ENCODE data around the gene POLR1G.
A peak's percentile ranks its signal among the peaks of the same experiment; 100 is the strongest.

POLR1G gene

DNA sequence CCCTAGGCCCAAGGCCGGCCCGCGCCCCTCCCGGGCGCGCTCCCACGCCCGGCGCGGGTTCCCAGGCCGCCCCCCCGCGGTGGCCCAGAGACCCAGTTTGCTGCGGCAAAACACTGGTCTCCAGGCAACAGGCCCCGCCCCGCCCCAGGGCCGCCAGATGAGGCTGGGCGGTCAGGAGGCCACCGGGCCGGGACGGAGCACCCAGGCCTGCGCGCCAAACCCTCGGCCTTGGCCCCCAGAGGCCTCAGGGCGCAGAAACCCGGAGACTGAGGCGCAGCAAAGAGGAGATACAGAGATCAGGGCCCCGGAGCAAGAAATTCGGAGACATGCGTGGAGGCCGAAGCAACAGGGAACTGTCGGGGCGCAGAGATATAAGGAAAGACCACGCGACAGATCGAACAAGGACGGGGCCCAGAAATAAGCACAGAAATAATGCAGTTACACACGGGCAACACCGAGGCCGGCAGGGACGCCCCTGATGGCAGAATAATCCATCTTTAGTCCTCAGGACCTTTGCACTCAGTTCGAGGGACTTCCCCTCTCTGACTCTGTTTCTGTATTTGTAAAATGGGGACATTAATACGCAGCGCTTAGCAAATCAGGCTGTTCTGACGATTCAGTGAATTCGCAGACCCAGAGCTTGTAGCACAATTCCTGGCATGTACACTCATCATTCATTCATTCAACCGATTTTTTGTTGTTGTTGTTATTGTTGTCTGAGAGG lies 38.0 kb downstream of the POLR1G start:
- no peak overlapping the region for H3K4me3 ChIP-seq (ENCODE audit: low read length)
- H3K9me3 ChIP-seq (ENCODE audit: control insufficient read depth, low read length): no peaks in the 10 kb centered on the region
- peaks cover 45% of the 10 kb centered on the region for H3K4me1 ChIP-seq (ENCODE audit: control insufficient read depth, insufficient read depth, low read length)
- H3K27me3 ChIP-seq (ENCODE audit: control insufficient read depth, insufficient read depth, low read length): no peaks in the 10 kb centered on the region
- H3K36me3 ChIP-seq (ENCODE audit: control insufficient read depth, insufficient read depth, low read length): no peaks in the 10 kb centered on the region
- peak overlapping the region; percentile 44 for H3K9ac ChIP-seq (ENCODE audit: low read length)

DNA sequence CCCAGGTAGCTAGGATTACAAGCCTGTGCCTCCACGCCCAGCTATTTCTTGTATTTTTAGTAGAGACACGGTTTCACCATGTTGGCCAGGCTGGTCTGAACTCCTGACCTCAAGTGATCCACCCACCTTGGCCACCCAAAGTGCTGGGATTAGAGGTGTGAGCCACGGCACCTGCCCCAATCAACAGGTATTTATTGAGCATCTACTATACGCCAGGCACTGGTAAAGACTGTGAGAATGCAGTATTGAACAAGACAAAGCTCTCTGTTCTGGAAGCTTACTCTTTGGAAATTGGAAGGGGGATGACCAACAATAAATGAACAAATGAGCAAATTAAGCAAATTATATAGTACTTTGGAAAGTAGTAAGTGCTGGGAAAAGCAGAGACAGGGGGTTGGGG lies 38.7 kb downstream of the POLR1G start:
- no peak overlapping the region for H3K4me3 ChIP-seq (ENCODE audit: low read length)
- no peaks in the 10 kb centered on the region for H3K36me3 ChIP-seq (ENCODE audit: control insufficient read depth, insufficient read depth, low read length)
- H3K27me3 ChIP-seq (ENCODE audit: control insufficient read depth, insufficient read depth, low read length): no peaks in the 10 kb centered on the region
- no peak overlapping the region for H3K9ac ChIP-seq (ENCODE audit: low read length)
- no peaks in the 10 kb centered on the region for H3K9me3 ChIP-seq (ENCODE audit: control insufficient read depth, low read length)
- peaks cover 48% of the 10 kb centered on the region for H3K4me1 ChIP-seq (ENCODE audit: control insufficient read depth, insufficient read depth, low read length)

DNA sequence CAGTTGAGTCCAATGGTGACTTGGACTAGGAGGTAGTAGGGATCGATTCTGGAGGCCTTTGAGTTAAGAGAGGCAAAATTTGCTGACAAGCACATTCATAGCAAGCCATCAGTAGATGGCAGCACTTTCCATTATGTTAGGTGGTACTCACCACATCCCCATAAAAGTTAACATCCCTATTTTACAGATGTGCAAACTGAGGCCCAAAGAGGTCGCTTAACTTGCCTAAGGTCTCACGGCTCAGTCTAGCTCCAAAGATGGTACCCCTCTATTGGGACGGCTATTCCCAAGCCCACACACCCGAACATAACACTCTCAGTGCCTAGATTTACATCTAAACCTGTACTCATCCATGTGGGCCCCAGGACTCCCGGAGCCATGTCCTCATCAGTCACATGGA lies 39.9 kb downstream of the POLR1G start:
- no peaks in the 10 kb centered on the region for H3K9me3 ChIP-seq (ENCODE audit: control insufficient read depth, low read length)
- no peak overlapping the region for H3K4me3 ChIP-seq (ENCODE audit: low read length)
- H3K27me3 ChIP-seq (ENCODE audit: control insufficient read depth, insufficient read depth, low read length): no peaks in the 10 kb centered on the region
- no peaks in the 10 kb centered on the region for H3K36me3 ChIP-seq (ENCODE audit: control insufficient read depth, insufficient read depth, low read length)
- H3K4me1 ChIP-seq (ENCODE audit: control insufficient read depth, insufficient read depth, low read length): peaks cover 54% of the 10 kb centered on the region
- no peak overlapping the region for H3K9ac ChIP-seq (ENCODE audit: low read length)

GRCh38 chr19:45446944-45447343 lies 40.5 kb downstream of the POLR1G start:
- Histone ChIP-seq H3K9ac (ENCODE audit: low read length) (no peak overlapping the region), H3K36me3 (ENCODE audit: control insufficient read depth, insufficient read depth, low read length) (no peaks in the 10 kb centered on the region), H3K9me3 (ENCODE audit: control insufficient read depth, low read length) (no peaks in the 10 kb centered on the region), H3K4me1 (ENCODE audit: control insufficient read depth, insufficient read depth, low read length) (peaks cover 59% of the 10 kb centered on the region), H3K27me3 (ENCODE audit: control insufficient read depth, insufficient read depth, low read length) (no peaks in the 10 kb centered on the region), H3K4me3 (ENCODE audit: low read length) (no peak overlapping the region)

- H3K9ac ChIP-seq (ENCODE audit: low read length): no peak overlapping the region
- H3K27me3 ChIP-seq (ENCODE audit: control insufficient read depth, insufficient read depth, low read length): no peaks in the 10 kb centered on the region
- peaks cover 50% of the 10 kb centered on the region for H3K4me1 ChIP-seq (ENCODE audit: control insufficient read depth, insufficient read depth, low read length)
- no peaks in the 10 kb centered on the region for H3K9me3 ChIP-seq (ENCODE audit: control insufficient read depth, low read length)
- H3K36me3 ChIP-seq (ENCODE audit: control insufficient read depth, insufficient read depth, low read length): no peaks in the 10 kb centered on the region
- no peak overlapping the region for H3K4me3 ChIP-seq (ENCODE audit: low read length)
Observed at GRCh38 chr19:45448425-45448756, 41.9 kb downstream of the POLR1G start.

GRCh38 chr19:45448887-45449299 lies 42.4 kb downstream of the POLR1G start:
- Histone ChIP-seq H3K9me3 (ENCODE audit: control insufficient read depth, low read length) (no peaks in the 10 kb centered on the region), H3K4me1 (ENCODE audit: control insufficient read depth, insufficient read depth, low read length) (peaks cover 45% of the 10 kb centered on the region), H3K9ac (ENCODE audit: low read length) (no peak overlapping the region), H3K27me3 (ENCODE audit: control insufficient read depth, insufficient read depth, low read length) (no peaks in the 10 kb centered on the region), H3K36me3 (ENCODE audit: control insufficient read depth, insufficient read depth, low read length) (no peaks in the 10 kb centered on the region), H3K4me3 (ENCODE audit: low read length) (no peak overlapping the region)

GRCh38 chr19:45450012-45450333 lies 43.5 kb downstream of the POLR1G start:
- peak overlapping the region; percentile 74 for H3K9ac ChIP-seq (ENCODE audit: low read length)
- H3K27me3 ChIP-seq (ENCODE audit: control insufficient read depth, insufficient read depth, low read length): no peaks in the 10 kb centered on the region
- peak overlapping the region; percentile 52 for H3K4me3 ChIP-seq (ENCODE audit: low read length)
- H3K9me3 ChIP-seq (ENCODE audit: control insufficient read depth, low read length): no peaks in the 10 kb centered on the region
- H3K36me3 ChIP-seq (ENCODE audit: control insufficient read depth, insufficient read depth, low read length): no peaks in the 10 kb centered on the region
- peaks cover 38% of the 10 kb centered on the region for H3K4me1 ChIP-seq (ENCODE audit: control insufficient read depth, insufficient read depth, low read length)

DNA sequence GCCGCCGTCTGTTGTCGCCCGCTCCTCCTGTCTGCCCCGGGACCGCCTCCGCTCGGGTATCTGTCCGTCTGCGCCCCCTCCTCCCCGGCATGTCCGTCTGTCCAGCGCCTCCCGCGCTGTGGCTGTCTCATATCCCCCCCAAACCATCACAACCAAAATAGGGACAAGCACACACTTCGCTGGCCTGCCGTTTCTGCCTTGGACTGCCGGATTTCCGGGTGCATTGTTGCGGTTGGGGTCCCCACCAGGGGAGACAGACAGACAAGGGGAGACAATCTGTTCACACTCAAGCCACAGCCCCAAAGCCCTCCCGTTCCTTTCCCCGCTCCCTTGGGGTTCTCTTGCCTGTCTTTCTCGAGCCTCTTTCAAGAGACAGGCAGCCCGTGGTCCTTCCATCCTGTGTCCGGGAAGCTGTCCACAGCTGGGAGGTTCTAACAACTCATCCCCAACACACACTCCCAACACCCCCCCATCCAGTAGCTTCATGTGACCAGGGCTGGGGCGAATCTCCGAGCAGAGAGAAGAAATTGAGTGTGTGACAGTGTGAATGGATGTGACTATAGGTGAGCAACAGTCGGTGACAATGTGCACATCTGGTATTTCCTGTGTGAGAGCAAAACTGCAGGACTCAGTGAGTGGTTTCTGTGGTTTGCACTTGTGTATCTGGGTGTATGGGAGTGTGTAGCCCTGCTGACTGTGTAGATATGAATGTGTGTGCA lies 44.8 kb downstream of the POLR1G start:
- Histone ChIP-seq H3K9ac (ENCODE audit: low read length) (peak overlapping the region; percentile 91), H3K9me3 (ENCODE audit: control insufficient read depth, low read length) (no peaks in the 10 kb centered on the region), H3K4me1 (ENCODE audit: control insufficient read depth, insufficient read depth, low read length) (peaks cover 48% of the 10 kb centered on the region), H3K4me3 (ENCODE audit: low read length) (peak overlapping the region; percentile 58), H3K27me3 (ENCODE audit: control insufficient read depth, insufficient read depth, low read length) (no peaks in the 10 kb centered on the region), H3K36me3 (ENCODE audit: control insufficient read depth, insufficient read depth, low read length) (no peaks in the 10 kb centered on the region)

DNA sequence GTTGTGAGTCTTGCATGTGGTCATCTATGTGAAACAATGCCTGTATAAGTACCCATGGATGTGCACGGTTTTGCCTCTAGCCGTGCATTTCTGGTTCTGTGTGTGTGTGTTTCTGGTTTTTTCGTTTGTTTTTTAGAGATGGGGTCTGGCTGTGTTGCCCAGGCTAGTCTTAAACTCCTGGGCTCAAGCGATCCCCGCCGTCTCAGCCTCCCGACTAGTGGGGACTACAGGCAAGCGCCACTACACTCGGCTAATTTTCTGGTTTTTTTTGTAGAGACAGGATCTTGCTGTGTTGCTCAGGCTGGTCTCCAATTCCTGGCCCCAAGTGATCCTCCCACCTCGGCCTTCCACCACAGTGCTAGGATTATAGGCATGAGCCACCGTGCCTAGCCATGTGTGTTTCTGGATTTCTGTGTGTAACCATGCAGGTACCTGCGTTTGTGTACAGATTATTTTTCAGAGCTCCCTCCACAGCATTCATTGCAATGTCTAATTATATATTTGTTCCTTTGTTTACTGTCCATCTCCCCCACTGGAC lies 45.5 kb downstream of the POLR1G start:
- no peaks in the 10 kb centered on the region for H3K27me3 ChIP-seq (ENCODE audit: control insufficient read depth, insufficient read depth, low read length)
- no peaks in the 10 kb centered on the region for H3K36me3 ChIP-seq (ENCODE audit: control insufficient read depth, insufficient read depth, low read length)
- H3K4me1 ChIP-seq (ENCODE audit: control insufficient read depth, insufficient read depth, low read length): peaks cover 51% of the 10 kb centered on the region
- H3K4me3 ChIP-seq (ENCODE audit: low read length): no peak overlapping the region
- H3K9me3 ChIP-seq (ENCODE audit: control insufficient read depth, low read length): no peaks in the 10 kb centered on the region
- no peak overlapping the region for H3K9ac ChIP-seq (ENCODE audit: low read length)

- H3K36me3 ChIP-seq (ENCODE audit: control insufficient read depth, insufficient read depth, low read length): no peaks in the 10 kb centered on the region
- H3K4me1 ChIP-seq (ENCODE audit: control insufficient read depth, insufficient read depth, low read length): peaks cover 27% of the 10 kb centered on the region
- H3K9ac ChIP-seq (ENCODE audit: low read length): peak overlapping the region; percentile 78
- H3K4me3 ChIP-seq (ENCODE audit: low read length): no peak overlapping the region
- no peaks in the 10 kb centered on the region for H3K9me3 ChIP-seq (ENCODE audit: control insufficient read depth, low read length)
- H3K27me3 ChIP-seq (ENCODE audit: control insufficient read depth, insufficient read depth, low read length): no peaks in the 10 kb centered on the region
Observed at GRCh38 chr19:45455707-45456499, 49.5 kb downstream of the POLR1G start.

GRCh38 chr19:45456500-45456815 lies 50.0 kb downstream of the POLR1G start:
- Histone ChIP-seq H3K4me1 (ENCODE audit: control insufficient read depth, insufficient read depth, low read length) (peaks cover 22% of the 10 kb centered on the region), H3K9me3 (ENCODE audit: control insufficient read depth, low read length) (no peaks in the 10 kb centered on the region), H3K36me3 (ENCODE audit: control insufficient read depth, insufficient read depth, low read length) (no peaks in the 10 kb centered on the region), H3K9ac (ENCODE audit: low read length) (peak overlapping the region; percentile 78), H3K27me3 (ENCODE audit: control insufficient read depth, insufficient read depth, low read length) (no peaks in the 10 kb centered on the region), H3K4me3 (ENCODE audit: low read length) (no peak overlapping the region)

DNA sequence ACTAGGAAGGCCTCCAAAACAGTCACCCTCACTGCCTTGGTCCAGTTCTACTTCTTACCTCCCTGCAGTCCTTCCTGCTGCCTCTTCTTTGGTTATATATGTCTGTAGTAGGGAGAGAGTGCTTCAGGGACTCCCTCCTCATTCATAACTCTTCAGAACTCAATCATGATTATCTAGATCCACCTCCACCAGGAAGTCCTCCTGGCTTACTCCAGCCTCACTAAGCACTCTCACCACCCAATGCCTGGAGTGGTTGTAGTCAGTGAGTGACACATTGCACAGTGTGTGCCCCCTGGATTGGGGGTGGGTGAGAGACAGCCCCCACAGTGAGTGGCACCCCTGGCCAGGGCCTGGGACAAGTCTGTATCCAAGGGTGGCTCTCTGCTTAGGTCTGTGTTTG lies 51.3 kb downstream of the POLR1G start:
- H3K27me3 ChIP-seq (ENCODE audit: control insufficient read depth, insufficient read depth, low read length): no peaks in the 10 kb centered on the region
- H3K4me3 ChIP-seq (ENCODE audit: low read length): no peak overlapping the region
- H3K36me3 ChIP-seq (ENCODE audit: control insufficient read depth, insufficient read depth, low read length): no peaks in the 10 kb centered on the region
- peaks cover 18% of the 10 kb centered on the region for H3K4me1 ChIP-seq (ENCODE audit: control insufficient read depth, insufficient read depth, low read length)
- no peak overlapping the region for H3K9ac ChIP-seq (ENCODE audit: low read length)
- no peaks in the 10 kb centered on the region for H3K9me3 ChIP-seq (ENCODE audit: control insufficient read depth, low read length)

Data from mucosa of stomach (tissue), 1 donor.